GM18520 (cell line): Measurements from ENCODE around the gene CNKSR2.

Source experiments
- ATAC-seq: cut with Tn5 transposase; IDR thresholded peaks from one replicate; pipeline ENCODE4 v1.9.1; 2021; ENCODE audit not compliant: unreplicated experiment

The CNKSR2 gene

GRCh38 chrX:21662761-21663160, 288.5 kb downstream of the CNKSR2 start:
- no peak for ATAC-seq

GRCh38 chrX:21666252-21666651, 292.0 kb downstream of the CNKSR2 start:
- ATAC-seq, result no peak

GRCh38 chrX:21666679-21667078, 292.5 kb downstream of the CNKSR2 start:
- no peak for ATAC-seq

- no peak for ATAC-seq
These were observed 300.4 kb downstream of the CNKSR2 start for GRCh38 chrX:21674430-21675186.

GRCh38 chrX:21675931-21676330, 301.7 kb downstream of the CNKSR2 start:
- no peak for ATAC-seq

- ATAC-seq, result no peak
These were observed 303.9 kb downstream of the CNKSR2 start for GRCh38 chrX:21678048-21678612.

GRCh38 chrX:21683941-21684340, 309.7 kb downstream of the CNKSR2 start:
- no peak for ATAC-seq

GRCh38 chrX:21691512-21692018, 317.3 kb downstream of the CNKSR2 start:
- ATAC-seq, result no peak

GRCh38 chrX:21698272-21698671, 324.1 kb downstream of the CNKSR2 start:
- no peak for ATAC-seq

- ATAC-seq, result no peak
These were observed 324.9 kb downstream of the CNKSR2 start for GRCh38 chrX:21699136-21699535.

- no peak for ATAC-seq
These were observed 326.1 kb downstream of the CNKSR2 start for GRCh38 chrX:21700275-21700674.

- no peak for ATAC-seq
These were observed 326.7 kb downstream of the CNKSR2 start for GRCh38 chrX:21700967-21701366.

- ATAC-seq, result no peak
These were observed 328.5 kb downstream of the CNKSR2 start for GRCh38 chrX:21702725-21703124.
